Muscle of leg (tissue), 11 donors: ENCODE data around the gene MSH6. TPM values are rescaled to one million over a fixed set of nuclear protein-coding genes. Genes with fewer than 3 reads are reported as not detected.
"Not testable (repeated sequence)": the region's sequence is repeated elsewhere in the genome, so short reads cannot be mapped to it uniquely, and the experiment has no call there.

ENCODE experiments used
- DNase-seq: peaks from one replicate; pipeline ENCODE4 v3.0.0; 2013
- H3K27ac ChIP-seq: one replicate; pipeline ENCODE4 v1.5.1; 2013; ENCODE audit warnings: mild to moderate bottlenecking, low read length, control low read depth
- H3K27me3 ChIP-seq: one replicate; pipeline ENCODE4 v1.6.1; 2013; ENCODE audit warnings: low read length; ENCODE audit not compliant: control insufficient read depth, insufficient read depth
- H3K36me3 ChIP-seq: one replicate; pipeline ENCODE4 v1.6.1; 2013; ENCODE audit warnings: low read length; ENCODE audit not compliant: control insufficient read depth, insufficient read depth
- H3K4me1 ChIP-seq: one replicate; pipeline ENCODE4 v1.6.1; 2013; ENCODE audit warnings: low read length; ENCODE audit not compliant: control insufficient read depth, insufficient read depth
- H3K4me3 ChIP-seq: one replicate; pipeline ENCODE4 v1.5.1; 2013; ENCODE audit warnings: low read length, control low read depth
- H3K9me3 ChIP-seq: replicated peaks from 2 replicates; pipeline ENCODE4 v1.6.1; 2013; ENCODE audit warnings: low read depth, low read length; ENCODE audit not compliant: control insufficient read depth
- WGBS: methylation state at CpG from one replicate; pipeline ENCODE4 v1.1.5; 2013; ENCODE audit warnings: missing lambda C conversion rate; ENCODE audit not compliant: insufficient coverage; 5-methylcytosine and 5-hydroxymethylcytosine counted together
- polyA plus RNA-seq, 8 donors: library from polyadenylated mRNA; unstranded; fragments of 120-200 nt; gene quantifications; one replicate each; pipeline versions ENCODE4 v1.2.1 to v1.2.3, GENCODE V29; 2013; ENCODE audit warnings: inconsistent platforms in 1 of 8, low replicate concordance in 1 of 8; ENCODE audit not compliant: insufficient read length in 8 of 8, insufficient read depth in 1 of 8
- total RNA-seq: library from RNA; stranded (reverse); fragments of 120-200 nt; gene quantifications from one replicate; pipeline ENCODE4 v1.2.4, GENCODE V29; 2013

Gene MSH6
- total and polyA plus RNA-seq, 9 donors, result 28.1 to 53.9 (median 43.9) TPM

- Histone ChIP-seq H3K9me3 (no peaks in the 10 kb centered on the region), H3K27ac (no peak overlapping the region), H3K4me1 (no peaks in the 10 kb centered on the region), H3K4me3 (no peak overlapping the region), H3K27me3 (no peaks in the 10 kb centered on the region), H3K36me3 (peaks cover 48% of the 10 kb centered on the region)
- DNase-seq, result no peak
- WGBS, result no CpG with 5 or more reads among the region's 2 CpGs
Observed at GRCh38 chr2:47833516-47833968, 50.6 kb downstream of the MSH6 start.

- WGBS, result no CpG with 5 or more reads among the region's 1 CpG
- no peak overlapping the region for H3K4me3 ChIP-seq
Observed at GRCh38 chr2:47838249-47838648, 55.3 kb downstream of the MSH6 start.

GRCh38 chr2:47838686-47839085 lies 55.7 kb downstream of the MSH6 start:
- peaks cover 37% of the 10 kb centered on the region for H3K36me3 ChIP-seq
- no CpG with 5 or more reads among the region's 4 CpGs for WGBS
- no peak overlapping the region for H3K4me3 ChIP-seq
- no peaks in the 10 kb centered on the region for H3K27me3 ChIP-seq
- no peaks in the 10 kb centered on the region for H3K4me1 ChIP-seq
- H3K27ac ChIP-seq, result no peak overlapping the region
- H3K9me3 ChIP-seq, result no peaks in the 10 kb centered on the region
- DNase-seq, result no peak

More at GRCh38 chr2:47838249-47838648, 55.3 kb downstream of the MSH6 start:
- Histone ChIP-seq H3K36me3 (peaks cover 38% of the 10 kb centered on the region), H3K27ac (no peak overlapping the region), H3K4me1 (no peaks in the 10 kb centered on the region), H3K9me3 (no peaks in the 10 kb centered on the region), H3K27me3 (no peaks in the 10 kb centered on the region)
- no peak for DNase-seq

DNA sequence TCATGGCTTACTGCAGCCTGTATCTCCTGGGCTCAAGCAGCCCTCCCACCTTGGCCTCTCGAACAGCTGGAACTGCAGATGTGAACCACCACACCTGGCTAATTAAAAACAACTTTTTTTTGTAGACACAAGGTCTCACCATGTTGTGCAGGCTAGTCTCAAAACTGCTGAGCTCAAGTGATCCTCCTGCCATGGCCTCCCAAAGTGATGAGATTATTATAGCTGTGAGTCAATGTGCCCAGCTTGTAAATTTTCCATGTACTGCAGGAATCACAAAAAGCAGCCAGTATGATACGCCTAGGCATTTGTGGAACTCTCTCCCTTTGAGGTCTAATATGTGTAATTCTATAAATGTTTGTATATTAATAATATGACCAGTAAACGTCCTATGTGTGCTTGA lies 59.9 kb downstream of the MSH6 start:
- no peak overlapping the region for H3K4me3 ChIP-seq
- WGBS, result no CpG with 5 or more reads among the region's 3 CpGs
- H3K36me3 ChIP-seq, result peaks cover 6% of the 10 kb centered on the region
- no peaks in the 10 kb centered on the region for H3K9me3 ChIP-seq
- H3K27me3 ChIP-seq, result no peaks in the 10 kb centered on the region
- no peak for DNase-seq
- H3K4me1 ChIP-seq, result no peaks in the 10 kb centered on the region
- no peak overlapping the region for H3K27ac ChIP-seq

- Histone ChIP-seq H3K4me1 (no peaks in the 10 kb centered on the region), H3K27ac (no peak overlapping the region), H3K9me3 (no peaks in the 10 kb centered on the region), H3K27me3 (no peaks in the 10 kb centered on the region), H3K36me3 (peaks cover 3% of the 10 kb centered on the region), H3K4me3 (no peak overlapping the region)
- WGBS, result no CpG with 5 or more reads among the region's 1 CpG
- DNase-seq, result no peak
Observed at GRCh38 chr2:47843407-47843806, 60.5 kb downstream of the MSH6 start.

DNA sequence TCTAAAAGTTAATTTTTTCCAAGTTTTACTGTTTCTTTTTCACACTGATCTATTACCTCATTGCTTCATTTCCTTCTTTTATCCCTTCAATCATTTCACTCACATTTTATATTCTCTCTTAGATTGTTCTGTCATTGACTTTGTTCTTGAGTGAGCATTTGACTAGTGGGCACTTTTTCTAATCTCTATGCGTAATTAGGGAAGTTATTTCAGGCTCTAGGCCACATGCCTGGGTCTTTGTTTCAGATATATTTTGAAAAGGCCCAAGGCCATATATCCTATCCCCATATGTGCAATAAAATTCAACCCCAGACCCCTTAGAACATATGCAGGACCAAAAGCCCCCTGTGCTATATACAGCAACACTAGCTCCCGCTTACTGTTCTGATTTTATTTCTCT lies 61.2 kb downstream of the MSH6 start:
- Histone ChIP-seq H3K27ac (no peak overlapping the region), H3K27me3 (no peaks in the 10 kb centered on the region), H3K4me3 (no peak overlapping the region), H3K9me3 (no peaks in the 10 kb centered on the region), H3K36me3 (no peaks in the 10 kb centered on the region), H3K4me1 (no peaks in the 10 kb centered on the region)
- no peak for DNase-seq
- WGBS, result no CpG with 5 or more reads among the region's 2 CpGs

DNA sequence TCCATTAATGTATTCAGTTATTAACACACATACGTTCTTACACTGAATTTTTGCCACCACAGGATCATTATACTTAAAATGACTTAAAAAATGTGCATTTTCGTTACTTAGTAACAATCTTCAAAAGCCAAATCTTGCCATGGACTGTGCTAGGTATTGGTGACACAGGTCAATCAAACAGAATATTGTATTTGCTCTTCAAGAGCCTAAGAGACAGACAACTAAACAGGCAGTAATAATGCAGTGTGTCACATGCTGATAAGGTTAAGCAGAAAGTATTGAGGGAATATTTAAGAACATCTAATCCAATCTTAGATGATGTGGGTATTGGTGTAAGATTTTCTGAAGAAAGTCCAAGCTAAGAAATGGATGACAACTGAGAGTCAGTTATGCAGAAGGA lies 66.4 kb downstream of the MSH6 start:
- Histone ChIP-seq H3K36me3 (no peaks in the 10 kb centered on the region), H3K4me3 (no peak overlapping the region), H3K4me1 (no peaks in the 10 kb centered on the region), H3K9me3 (no peaks in the 10 kb centered on the region), H3K27ac (no peak overlapping the region), H3K27me3 (no peaks in the 10 kb centered on the region)
- DNase-seq, result no peak
- WGBS, result no CpG with 5 or more reads among the region's 2 CpGs

DNA sequence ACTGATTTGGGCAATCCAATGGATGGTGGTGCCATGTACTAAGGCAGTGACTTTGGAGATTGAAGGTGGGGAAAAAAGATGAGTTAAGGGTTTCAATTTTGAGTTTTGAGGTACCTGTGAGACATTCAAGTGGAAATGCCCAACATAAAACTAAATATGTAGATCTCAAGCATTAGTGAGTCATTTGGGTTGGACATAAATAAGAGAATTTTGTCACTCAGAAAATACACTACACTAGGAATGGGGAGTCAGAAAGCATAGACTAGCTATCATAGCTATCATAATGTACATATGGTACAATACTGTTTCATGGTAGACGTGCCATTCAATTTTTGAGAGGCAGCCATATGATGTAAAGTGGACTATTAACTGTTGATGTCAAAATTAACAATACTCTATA lies 67.3 kb downstream of the MSH6 start:
- Histone ChIP-seq H3K4me1 (no peaks in the 10 kb centered on the region), H3K9me3 (no peaks in the 10 kb centered on the region), H3K36me3 (no peaks in the 10 kb centered on the region), H3K27ac (no peak overlapping the region), H3K27me3 (no peaks in the 10 kb centered on the region), H3K4me3 (no peak overlapping the region)
- DNase-seq, result no peak
- no CpG with 5 or more reads among the region's 1 CpG for WGBS

DNA sequence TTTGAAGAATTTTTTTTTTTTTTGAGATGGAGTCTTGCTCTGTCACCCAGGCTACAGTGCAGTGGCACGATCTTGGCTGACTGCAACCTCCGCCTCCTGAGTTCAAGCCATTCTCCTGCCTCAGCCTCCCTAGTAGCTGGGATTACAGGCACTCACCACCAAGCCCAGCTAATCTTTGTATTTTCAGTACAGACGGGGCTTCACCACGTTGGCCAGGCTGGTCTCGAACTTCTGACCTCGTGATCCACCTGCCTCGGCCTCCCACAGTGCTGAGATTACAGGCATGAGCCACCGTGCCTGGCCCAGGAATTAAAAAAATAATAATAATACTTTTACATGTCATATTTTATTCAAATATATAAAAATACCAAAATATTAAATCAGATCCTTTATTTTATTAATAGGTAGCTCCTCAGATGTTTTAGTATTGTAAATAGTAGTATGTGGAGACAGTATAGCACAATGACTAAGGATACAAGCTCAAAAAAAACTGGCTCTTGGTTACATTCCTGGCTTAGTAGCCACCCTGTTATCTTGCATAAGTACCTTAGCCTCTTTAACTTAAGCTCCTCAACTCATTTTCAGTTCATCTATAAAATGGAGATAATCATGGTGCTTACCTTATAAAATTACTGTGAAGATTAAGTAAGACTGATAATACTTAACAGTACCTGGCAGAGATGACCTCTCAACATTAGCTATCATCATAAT lies 70.3 kb downstream of the MSH6 start:
- H3K4me1 ChIP-seq, H3K9me3 ChIP-seq, H3K4me3 ChIP-seq, H3K27ac ChIP-seq, H3K36me3 ChIP-seq, DNase-seq, H3K27me3 ChIP-seq: not testable (repeated sequence)
- 90% methylated on average over 2 of the region's 8 CpGs for WGBS
